A549 (cell line): ENCODE data around the gene THY1.

Source experiments
- CTCF ChIP-seq: fragments of >200 bp; sonication (Bioruptor Twin); formaldehyde crosslinking; IDR thresholded peaks from 3 replicates; pipeline ENCODE4 v1.5.1; 2016
- EP300 ChIP-seq, 2 experiments: fragments of >200 bp; sonication (Bioruptor Twin); formaldehyde crosslinking; IDR thresholded peaks; 2 replicates in 1 of 2; 3 replicates in 1 of 2; pipeline ENCODE4 v1.6.1; 2016 to 2017
- MAX ChIP-seq: IDR thresholded peaks from 2 replicates; pipeline ENCODE4 v1.6.1; 2012
- NR3C1 ChIP-seq: fragments of >200 bp; sonication (Bioruptor Twin); formaldehyde crosslinking; IDR thresholded peaks from 3 replicates; pipeline ENCODE4 v1.6.1; 2017
- POLR2A ChIP-seq: IDR thresholded peaks from 2 replicates; pipeline ENCODE4 v1.6.1; 2012; ENCODE audit warnings: mild to moderate bottlenecking, low read length
- RAD21 ChIP-seq, 2 experiments: fragments of >200 bp in 1 of 2; sonication (Bioruptor Twin) in 1 of 2; formaldehyde crosslinking in 1 of 2; IDR thresholded peaks in 1 of 2; conservative IDR thresholded peaks in 1 of 2; 2 replicates in 1 of 2; 3 replicates in 1 of 2; pipeline ENCODE4 v1.6.1; 2012 to 2018; ENCODE audit warnings: inconsistent platforms in 1 of 2
- ZC3H11A ChIP-seq: fragments of 450-650 bp; IDR thresholded peaks from 2 replicates; pipeline ENCODE4 v1.6.1; 2014; ENCODE audit warnings: antibody characterized with exemption, mild to moderate bottlenecking
- ZFP36 ChIP-seq: fragments of 450-650 bp; IDR thresholded peaks from 2 replicates; pipeline ENCODE4 v1.6.1; 2014; ENCODE audit warnings: borderline replicate concordance; ENCODE audit not compliant: partially characterized antibody
- TF ChIP-seq, protein P1 (sequence below): fragments of 200-600 bp; sonication (generic); IDR thresholded peaks from 2 replicates; pipeline ENCODE4 v1.6.1; 2016; ENCODE audit warnings: antibody characterized with exemption, mild to moderate bottlenecking, moderate library complexity
- TF ChIP-seq, protein P2 (sequence below): fragments of 450-650 bp; IDR thresholded peaks from 2 replicates; pipeline ENCODE4 v1.6.1; 2014; ENCODE audit warnings: antibody characterized with exemption
- TF ChIP-seq, protein P3 (sequence below): fragments of 250-450 bp; sonication (Bioruptor Pico); IDR thresholded peaks from 2 replicates; pipeline ENCODE4 v1.5.0; 2021; ENCODE audit warnings: mild to moderate bottlenecking, moderate library complexity, borderline replicate concordance
- TF ChIP-seq, protein P4 (sequence below): fragments of 150-350 bp; IDR thresholded peaks from 2 replicates; pipeline ENCODE4 v1.6.1; 2014; ENCODE audit warnings: low read depth, mild to moderate bottlenecking, low read length

DNA sequence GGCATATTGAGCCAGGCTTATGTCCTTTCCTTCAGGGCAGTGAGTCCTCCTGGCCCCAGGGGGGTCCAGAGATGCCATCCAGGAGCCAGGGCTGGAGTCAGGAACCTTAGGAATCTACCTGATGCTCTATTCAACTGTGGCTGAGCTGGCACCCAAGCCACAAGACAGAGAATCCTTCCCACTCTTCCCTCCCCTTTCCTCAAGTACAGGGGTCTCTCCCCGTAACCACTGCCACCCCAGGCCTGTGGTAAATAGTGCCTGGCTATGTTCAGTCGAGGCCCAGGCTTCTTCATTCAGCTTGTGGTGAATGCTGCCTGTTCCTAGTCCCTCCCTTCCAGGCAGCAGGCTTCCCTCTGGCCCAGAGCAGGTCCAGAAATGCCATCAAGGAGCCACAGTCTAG lies 45.5 kb upstream of the THY1 start:
- TF ChIP-seq, protein P1, sequence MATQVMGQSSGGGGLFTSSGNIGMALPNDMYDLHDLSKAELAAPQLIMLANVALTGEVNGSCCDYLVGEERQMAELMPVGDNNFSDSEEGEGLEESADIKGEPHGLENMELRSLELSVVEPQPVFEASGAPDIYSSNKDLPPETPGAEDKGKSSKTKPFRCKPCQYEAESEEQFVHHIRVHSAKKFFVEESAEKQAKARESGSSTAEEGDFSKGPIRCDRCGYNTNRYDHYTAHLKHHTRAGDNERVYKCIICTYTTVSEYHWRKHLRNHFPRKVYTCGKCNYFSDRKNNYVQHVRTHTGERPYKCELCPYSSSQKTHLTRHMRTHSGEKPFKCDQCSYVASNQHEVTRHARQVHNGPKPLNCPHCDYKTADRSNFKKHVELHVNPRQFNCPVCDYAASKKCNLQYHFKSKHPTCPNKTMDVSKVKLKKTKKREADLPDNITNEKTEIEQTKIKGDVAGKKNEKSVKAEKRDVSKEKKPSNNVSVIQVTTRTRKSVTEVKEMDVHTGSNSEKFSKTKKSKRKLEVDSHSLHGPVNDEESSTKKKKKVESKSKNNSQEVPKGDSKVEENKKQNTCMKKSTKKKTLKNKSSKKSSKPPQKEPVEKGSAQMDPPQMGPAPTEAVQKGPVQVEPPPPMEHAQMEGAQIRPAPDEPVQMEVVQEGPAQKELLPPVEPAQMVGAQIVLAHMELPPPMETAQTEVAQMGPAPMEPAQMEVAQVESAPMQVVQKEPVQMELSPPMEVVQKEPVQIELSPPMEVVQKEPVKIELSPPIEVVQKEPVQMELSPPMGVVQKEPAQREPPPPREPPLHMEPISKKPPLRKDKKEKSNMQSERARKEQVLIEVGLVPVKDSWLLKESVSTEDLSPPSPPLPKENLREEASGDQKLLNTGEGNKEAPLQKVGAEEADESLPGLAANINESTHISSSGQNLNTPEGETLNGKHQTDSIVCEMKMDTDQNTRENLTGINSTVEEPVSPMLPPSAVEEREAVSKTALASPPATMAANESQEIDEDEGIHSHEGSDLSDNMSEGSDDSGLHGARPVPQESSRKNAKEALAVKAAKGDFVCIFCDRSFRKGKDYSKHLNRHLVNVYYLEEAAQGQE: no peak
- no peak for TF ChIP-seq CTCF
- no peak for TF ChIP-seq POLR2A
- TF ChIP-seq, protein P2, sequence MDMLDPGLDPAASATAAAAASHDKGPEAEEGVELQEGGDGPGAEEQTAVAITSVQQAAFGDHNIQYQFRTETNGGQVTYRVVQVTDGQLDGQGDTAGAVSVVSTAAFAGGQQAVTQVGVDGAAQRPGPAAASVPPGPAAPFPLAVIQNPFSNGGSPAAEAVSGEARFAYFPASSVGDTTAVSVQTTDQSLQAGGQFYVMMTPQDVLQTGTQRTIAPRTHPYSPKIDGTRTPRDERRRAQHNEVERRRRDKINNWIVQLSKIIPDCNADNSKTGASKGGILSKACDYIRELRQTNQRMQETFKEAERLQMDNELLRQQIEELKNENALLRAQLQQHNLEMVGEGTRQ: no peak
- no peak for TF ChIP-seq ZFP36
- TF ChIP-seq ZC3H11A: no peak
- no peak for TF ChIP-seq EP300 (IDR thresholded peaks at IDR 0.05)
- TF ChIP-seq, protein P3, sequence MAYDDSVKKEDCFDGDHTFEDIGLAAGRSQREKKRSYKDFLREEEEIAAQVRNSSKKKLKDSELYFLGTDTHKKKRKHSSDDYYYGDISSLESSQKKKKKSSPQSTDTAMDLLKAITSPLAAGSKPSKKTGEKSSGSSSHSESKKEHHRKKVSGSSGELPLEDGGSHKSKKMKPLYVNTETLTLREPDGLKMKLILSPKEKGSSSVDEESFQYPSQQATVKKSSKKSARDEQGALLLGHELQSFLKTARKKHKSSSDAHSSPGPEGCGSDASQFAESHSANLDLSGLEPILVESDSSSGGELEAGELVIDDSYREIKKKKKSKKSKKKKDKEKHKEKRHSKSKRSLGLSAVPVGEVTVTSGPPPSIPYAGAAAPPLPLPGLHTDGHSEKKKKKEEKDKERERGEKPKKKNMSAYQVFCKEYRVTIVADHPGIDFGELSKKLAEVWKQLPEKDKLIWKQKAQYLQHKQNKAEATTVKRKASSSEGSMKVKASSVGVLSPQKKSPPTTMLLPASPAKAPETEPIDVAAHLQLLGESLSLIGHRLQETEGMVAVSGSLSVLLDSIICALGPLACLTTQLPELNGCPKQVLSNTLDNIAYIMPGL (CRISPR knock-in tag): no peak
- no peak for TF ChIP-seq MAX
- no peak for TF ChIP-seq NR3C1
- TF ChIP-seq RAD21 (conservative IDR thresholded peaks at IDR 0.05 in 1 of 2, IDR thresholded peaks at IDR 0.05 in 1 of 2): no peak
- TF ChIP-seq, protein P4, sequence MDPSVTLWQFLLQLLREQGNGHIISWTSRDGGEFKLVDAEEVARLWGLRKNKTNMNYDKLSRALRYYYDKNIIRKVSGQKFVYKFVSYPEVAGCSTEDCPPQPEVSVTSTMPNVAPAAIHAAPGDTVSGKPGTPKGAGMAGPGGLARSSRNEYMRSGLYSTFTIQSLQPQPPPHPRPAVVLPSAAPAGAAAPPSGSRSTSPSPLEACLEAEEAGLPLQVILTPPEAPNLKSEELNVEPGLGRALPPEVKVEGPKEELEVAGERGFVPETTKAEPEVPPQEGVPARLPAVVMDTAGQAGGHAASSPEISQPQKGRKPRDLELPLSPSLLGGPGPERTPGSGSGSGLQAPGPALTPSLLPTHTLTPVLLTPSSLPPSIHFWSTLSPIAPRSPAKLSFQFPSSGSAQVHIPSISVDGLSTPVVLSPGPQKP: no peak
